NB4 (cell line): ENCODE measurements around the gene TCF19.

ENCODE experiments used
- DNase-seq: peaks from one replicate; pipeline ENCODE4 v3.0.0; 2010; ENCODE audit warnings: low read depth
- H3K4me3 ChIP-seq: one replicate; pipeline ENCODE4 v1.5.1; 2011; ENCODE audit warnings: mild to moderate bottlenecking, low read depth, low read length, moderate library complexity
- CTCF ChIP-seq: IDR thresholded peaks from one replicate; pipeline ENCODE4 v1.5.1; 2012; ENCODE audit warnings: low read depth, low read length
- MYC ChIP-seq: IDR thresholded peaks from 2 replicates; pipeline ENCODE4 v1.6.1; 2011; ENCODE audit warnings: low read depth, low read length
- POLR2A ChIP-seq: IDR thresholded peaks from 2 replicates; pipeline ENCODE4 v1.6.1; 2011; ENCODE audit warnings: mild to moderate bottlenecking; ENCODE audit not compliant: insufficient read length; ENCODE audit errors: extremely low read depth
- TF ChIP-seq, protein P1 (sequence below): IDR thresholded peaks from 2 replicates; pipeline ENCODE4 v1.6.1; 2011; ENCODE audit warnings: low read depth, low read length

TCF19 gene

DNA sequence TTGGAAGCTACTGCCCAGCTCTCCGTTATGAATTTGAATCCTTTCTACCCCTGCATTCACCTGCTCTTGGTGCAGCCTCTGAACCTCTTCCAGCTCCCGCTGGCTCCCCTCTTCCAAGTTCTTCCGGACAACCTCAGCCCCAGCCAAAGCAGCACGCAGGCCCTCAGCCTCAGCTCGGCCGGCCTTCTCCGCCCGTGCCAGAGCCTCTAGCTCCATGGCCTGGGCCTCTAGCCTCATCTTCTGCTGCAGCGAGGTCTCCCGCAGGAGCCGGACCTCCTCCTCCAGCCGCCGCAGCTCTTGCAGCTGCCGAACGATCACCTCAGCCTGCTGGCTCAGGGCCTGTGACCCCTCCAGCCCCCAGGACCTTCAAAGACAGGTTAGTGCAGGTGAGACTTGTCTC is 4.0 kb upstream of the TCF19 start:
- no peak overlapping the region for H3K4me3 ChIP-seq
- DNase-seq: no peak
- no peak for TF ChIP-seq MYC
- TF ChIP-seq, protein P1, sequence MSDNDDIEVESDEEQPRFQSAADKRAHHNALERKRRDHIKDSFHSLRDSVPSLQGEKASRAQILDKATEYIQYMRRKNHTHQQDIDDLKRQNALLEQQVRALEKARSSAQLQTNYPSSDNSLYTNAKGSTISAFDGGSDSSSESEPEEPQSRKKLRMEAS: no peak
- no peak for TF ChIP-seq CTCF

DNA sequence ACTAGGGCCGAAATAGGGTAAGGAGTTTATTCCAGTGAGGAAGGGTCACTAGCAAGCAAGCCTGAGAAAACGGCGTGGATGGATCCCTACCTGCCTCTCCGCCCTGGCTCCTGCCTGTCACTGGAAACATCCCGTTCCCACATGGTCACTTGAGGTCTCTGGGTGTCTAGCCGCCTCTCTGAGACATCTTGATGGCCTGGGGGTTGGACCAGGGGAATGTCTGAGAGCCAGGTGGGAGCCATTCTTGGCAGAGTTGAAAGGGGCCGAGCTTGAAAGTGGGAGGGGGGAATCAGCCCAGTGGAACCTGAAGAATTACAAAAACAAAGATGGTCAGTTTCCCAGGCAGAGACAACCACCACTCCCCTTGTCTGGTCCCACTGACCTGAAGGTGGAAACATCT is 1.7 kb upstream of the TCF19 start:
- no peak overlapping the region for H3K4me3 ChIP-seq

DNA sequence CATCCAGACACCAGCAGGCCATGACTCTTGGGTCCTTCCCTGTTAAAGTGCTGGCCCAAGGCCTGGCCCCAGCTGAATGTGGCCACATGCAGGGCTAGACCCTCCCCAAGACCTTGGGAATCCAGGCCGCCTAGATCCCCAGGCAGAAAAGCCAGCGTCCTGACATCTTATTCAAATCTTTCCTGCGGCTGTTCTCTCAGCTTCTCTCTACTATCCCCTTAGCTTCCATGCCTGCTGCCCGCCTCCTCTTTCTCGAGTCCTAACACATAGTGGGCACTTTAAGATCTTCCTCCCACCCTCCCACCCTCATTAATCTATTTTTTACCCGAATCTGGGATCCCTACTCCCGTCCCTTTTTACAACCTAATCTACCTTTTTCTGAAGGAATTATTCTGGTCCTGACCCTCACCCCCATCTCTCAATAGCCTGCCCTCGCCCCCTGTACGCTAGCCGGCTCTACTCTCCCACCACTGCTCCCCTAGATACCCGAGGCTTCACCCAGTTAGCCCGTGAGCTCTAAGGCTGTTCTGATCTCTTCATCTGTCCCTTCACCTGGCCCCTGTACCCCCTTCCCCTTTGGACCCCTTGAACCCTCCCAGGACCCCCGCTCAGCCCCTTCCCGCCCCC is 763 bp upstream of the TCF19 start, which contains the start of gene CCHCR1:
TSS of gene CCHCR1 (minus strand) at position 290 of the 627 bp plus-strand sequence. CDS start at position 88, 202 bp downstream.
- DNase-seq: no peak
- TF ChIP-seq POLR2A: no peak
- TF ChIP-seq CTCF: no peak
- TF ChIP-seq, protein P1: no peak
- no peak for TF ChIP-seq MYC
- H3K4me3 ChIP-seq: peak within 1 kb of the TSS; percentile 93

More for the DNA sequence above, 1.7 kb upstream of the TCF19 start:
- no peak for DNase-seq
- TF ChIP-seq MYC (no peak), CTCF (no peak)

- DNase-seq: no peak
- TF ChIP-seq POLR2A: no peak
- no peak for TF ChIP-seq MYC
- H3K4me3 ChIP-seq: peak overlapping the region; percentile 93
Measured at GRCh38 chr6:31158863-31159855, 770 bp downstream of the TCF19 start.

- DNase-seq: no peak
- no peak for TF ChIP-seq MYC
- no peak for TF ChIP-seq CTCF
- TF ChIP-seq, protein P1: no peak
- no peak for TF ChIP-seq POLR2A
Measured at GRCh38 chr6:31161216-31162126, 3.1 kb downstream of the TCF19 start.

More at GRCh38 chr6:31161216-31162126, 3.1 kb downstream of the TCF19 start:
- H3K4me3 ChIP-seq: no peak overlapping the region
